HG02798 (cell line): ENCODE data around the gene KANK2.

ENCODE experiments used
- ATAC-seq: cut with Tn5 transposase; IDR thresholded peaks from one replicate; pipeline ENCODE4 v1.9.1; 2021; ENCODE audit warnings: mild to moderate bottlenecking; ENCODE audit not compliant: unreplicated experiment, poor library complexity

Gene KANK2

DNA sequence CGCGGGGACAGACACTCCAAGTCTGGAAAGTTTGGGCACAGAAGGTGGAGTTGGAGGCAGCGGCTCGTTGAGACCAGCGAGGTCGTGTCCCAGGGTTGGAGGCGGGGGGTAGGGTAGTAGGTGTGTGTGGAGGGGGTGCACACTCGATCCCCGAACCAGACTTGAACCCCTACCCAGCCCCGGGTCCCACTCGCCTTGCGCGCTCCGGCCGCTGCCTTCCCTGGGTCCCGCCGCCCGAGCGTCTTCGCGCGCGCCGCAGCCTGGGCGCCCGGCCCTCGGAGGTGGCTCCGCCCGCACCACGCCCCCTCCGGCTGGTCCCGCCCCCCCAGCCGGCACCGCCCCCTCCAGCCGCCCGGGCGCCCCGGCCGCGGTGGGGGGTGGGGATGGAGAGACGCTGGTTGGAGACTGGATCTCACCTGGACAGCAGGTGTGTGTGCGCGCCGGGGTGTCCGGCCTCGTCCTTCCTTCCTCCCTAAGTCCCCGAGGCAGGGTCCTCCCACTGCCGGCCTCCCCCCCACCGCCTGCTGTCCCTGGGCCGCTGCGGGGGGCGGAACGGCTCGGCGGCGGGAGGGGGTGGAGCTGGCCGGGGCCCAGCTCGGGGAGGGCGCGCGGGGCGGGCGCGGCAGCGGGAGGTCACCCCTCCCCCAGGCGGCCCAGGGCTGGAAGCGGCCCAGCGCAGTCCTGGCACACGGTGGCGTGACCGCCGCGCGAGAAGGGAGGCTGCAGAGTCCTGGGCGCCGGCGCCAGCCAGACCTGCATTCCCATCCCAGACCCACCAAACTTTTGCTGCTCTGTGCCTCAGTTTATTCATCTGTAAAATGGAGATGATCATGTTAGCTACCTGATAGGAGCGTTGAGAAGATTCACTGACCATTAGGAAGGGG is at the start of gene KANK2:
Gene KANK2, minus strand, starts transcription at position 255 of the 884 bp plus-strand sequence. CDS start 3,034 bp downstream, outside the sequence.
- peak; percentile 80 for ATAC-seq

DNA sequence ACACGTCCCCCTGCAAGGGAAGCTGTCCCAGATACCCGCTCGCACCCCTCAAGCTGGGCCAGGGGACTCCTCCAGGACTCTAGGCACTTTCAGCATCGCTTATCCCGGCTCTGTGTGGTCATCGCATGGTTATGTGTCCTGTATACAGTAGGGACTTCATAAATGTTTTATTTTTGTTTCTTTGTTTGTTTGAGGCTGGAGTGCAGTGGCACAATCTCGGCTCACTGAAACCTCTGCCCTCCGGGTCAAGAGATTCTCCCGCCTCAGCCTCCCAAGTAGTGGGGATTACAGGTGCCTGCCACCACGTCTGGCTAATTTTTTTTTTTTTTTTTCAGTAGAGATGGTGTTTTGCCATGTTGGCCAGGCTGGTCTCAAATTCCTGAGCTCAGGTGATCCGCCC is 49.6 kb upstream of the KANK2 start:
- ATAC-seq: no peak

DNA sequence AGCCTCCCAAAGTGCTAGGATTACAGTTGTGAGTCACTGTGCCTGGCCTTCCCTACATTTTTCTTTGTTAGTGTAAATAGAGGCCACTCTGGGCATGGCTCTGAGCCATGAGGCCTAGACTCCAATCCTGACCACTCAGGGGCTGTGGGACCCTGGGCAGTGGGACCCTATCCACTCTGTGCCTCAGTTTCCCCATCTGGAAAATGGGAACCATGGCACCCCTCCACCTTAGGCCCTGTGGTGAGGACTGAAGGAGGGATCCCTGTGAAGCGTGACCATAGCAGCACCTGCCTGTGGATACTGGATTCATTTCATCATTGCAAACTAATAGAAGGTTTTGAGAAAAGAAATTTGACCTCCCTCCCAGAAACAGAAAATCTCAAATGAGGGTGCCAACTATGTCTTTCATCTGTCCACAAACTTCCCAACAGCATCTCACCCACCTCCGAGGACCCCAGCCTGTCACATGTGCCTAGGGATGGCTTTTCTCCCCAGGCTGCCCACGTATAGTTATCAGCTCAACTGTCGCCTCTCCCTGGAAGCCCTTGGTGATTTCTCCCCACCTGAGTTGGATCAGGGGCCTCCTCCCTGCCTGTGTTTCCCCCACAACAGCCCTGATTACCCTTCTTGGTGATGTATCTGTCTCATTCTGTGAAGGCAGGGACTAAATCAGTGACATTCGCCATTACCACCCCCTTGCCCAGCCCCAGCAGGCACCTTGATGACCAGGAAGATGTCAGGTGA is 47.7 kb upstream of the KANK2 start:
- no peak for ATAC-seq

DNA sequence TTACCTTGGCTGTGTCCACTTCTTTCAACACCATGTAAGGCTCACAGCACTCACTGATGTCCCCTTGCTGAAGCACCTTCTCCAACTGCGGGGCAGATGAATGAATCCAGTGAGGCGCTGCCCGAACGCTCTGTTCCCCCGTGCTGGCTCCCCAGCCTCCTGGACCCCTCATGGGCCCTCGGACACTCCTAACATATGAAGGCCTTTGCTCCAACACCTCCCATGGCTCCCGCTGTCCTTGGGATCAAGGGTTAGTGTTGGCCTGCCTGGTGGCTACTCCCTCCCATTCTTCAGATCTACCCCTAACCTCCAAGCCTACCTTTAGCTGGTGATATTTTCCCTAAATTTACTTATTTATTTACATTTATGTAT is 46.4 kb upstream of the KANK2 start:
- no peak for ATAC-seq

DNA sequence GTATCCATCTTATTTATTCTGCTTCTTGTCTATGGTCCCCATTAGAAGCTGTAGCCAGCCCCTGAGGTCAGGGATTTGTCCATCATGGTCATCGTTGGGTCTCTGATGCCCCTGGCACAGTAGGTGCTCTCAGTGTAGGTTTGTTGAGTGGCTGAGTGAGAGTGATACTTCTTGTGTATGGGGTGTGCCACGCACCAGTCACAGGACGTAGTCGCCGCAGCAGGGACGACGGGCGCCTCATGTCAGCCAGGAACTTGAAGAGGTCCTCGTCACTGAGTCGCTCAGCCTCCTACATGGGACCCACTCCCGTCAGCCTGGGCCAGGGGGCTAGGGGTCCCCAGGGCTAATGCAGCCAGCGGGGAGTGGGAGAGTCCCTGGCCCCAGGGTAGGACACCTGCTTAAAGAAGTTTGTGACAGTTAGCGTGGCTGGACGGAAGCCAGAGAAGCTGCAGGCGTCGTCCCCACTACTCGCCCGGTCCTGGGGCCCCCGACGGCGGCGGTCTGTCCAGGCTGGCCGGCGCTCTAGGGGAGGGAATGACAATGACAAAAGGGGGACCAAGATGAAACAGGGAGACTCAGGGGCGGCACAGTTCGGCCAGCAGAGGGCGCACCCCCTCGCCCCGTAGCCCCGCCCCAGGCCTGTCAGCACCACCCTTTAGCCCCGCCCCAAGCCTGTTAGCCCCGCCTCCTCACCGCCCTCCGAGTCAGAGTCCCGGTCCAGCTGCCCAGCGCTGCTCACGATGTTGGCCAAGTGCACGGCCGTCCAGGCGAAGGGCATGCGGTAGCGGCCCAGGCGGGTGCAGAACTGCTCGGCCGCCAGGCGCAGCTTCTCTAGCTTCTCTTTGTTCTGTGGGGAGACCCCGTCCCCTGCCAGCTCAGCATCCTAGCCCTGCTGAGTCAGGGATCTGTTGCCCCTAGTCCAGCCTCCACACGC is 45.8 kb upstream of the KANK2 start:
- ATAC-seq: peak; percentile 82

DNA sequence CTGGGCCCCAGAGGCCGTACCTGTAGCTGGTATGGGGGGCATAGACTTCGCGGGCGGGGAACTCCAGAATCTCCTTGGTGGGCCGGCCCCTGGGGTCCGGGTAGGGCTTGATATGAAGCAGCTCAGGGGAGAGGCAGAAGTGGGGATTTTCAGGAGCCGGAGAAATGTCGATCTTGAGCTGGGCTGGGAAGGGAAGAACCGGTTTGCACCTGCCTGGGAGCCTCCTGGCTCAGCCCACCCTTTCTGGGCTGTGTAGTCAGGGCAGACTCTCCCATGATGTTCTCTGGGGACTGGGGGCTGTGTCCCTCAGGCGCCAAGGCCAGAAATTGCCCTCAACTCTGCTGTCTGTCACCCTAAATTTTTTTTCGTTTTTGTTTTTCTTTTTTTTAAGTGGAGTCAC is 44.7 kb upstream of the KANK2 start:
- no peak for ATAC-seq

DNA sequence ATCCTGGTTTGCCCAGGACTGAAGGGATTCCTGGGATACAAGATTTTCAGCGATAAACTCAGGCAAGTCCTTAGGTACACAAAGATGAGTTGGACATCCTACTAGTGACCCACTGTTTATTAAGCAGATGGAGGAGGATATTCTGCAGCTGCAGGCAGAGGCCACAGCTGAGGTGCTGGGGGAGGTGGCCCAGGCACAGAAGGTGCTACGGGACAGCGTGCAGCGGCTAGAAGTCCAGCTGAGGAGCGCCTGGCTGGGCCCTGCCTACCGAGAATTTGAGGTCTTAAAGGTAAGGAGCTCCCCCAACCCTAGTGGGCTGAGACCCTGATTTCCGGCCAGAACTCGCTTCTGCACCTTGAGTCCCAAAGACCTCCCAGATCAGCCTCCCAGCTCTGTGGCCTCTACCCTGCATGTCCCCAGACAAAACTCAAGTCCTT is 42.7 kb upstream of the KANK2 start:
- ATAC-seq: no peak

DNA sequence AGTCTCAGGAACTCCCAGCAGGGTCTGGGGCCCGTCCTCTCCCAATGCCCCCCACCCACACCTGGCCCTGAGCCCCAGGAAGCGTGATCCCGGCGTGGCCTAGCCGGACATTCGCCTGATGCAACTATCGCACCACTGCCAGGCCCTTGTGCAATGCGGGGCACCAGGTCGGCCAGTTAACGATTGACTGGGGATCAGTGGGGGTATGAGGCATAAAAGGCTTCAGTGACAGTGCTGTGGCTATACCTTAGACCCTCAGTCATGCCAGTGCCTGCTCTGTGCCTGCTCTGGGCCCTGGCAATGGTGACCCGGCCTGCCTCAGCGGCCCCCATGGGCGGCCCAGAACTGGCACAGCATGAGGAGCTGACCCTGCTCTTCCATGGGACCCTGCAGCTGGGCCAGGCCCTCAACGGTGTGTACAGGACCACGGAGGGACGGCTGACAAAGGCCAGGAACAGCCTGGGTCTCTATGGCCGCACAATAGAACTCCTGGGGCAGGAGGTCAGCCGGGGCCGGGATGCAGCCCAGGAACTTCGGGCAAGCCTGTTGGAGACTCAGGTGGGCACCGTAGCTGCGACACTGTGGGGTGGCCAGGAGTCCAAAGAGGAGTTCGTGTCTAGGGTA is 42.1 kb upstream of the KANK2 start, which contains the start of gene ANGPTL8:
Gene ANGPTL8, plus strand, starts transcription at position 243 of the 624 bp plus-strand sequence. Its CDS starts 19 bp downstream, at position 262.
- ATAC-seq: no peak

DNA sequence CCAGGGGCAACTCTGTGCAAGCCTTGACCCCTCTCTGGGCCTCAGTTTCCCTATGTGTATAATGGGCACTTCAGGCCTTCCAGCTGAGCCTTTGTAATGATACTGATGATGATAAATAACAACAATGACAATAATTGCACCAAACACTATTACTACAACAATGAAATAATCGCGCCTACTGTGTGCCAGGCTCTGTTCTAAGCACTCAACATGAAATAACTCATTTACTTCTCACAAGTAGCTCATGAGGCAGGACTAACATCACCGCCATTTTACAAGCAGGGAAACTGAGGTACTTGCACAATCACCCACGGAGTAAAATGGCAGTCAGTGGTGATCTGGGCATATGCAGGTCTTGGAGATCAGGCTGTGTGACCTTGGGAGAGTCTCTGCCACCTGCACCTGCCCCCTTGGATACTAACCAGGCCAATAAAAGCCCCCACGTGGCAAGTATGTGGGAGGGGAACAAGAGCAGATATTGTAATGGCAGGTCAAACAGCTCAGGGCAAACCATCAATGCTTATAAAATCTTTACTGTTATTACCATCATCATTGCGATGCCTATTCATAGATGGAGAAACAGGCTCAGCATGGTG is 41.5 kb upstream of the KANK2 start:
- ATAC-seq: no peak

DNA sequence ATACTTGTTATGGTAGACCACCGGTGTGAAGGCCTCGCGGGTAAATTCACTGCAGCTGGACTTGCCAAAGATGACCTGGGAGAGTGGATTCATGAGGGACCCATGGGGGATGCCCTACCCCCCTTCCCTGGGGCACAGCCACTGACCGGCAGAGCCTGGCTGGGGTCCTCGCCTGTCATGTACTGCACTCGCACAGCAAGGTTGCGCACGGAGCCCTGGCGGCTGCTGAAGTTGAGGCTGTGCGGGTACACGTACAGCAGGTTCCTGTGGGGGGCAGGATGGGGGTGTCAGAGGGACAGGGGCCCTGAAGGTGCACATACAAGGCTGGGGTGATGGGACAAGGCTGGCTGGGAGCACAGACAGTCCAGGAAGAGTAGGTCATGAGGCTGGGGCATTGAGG is 40.7 kb upstream of the KANK2 start:
- ATAC-seq: no peak

DNA sequence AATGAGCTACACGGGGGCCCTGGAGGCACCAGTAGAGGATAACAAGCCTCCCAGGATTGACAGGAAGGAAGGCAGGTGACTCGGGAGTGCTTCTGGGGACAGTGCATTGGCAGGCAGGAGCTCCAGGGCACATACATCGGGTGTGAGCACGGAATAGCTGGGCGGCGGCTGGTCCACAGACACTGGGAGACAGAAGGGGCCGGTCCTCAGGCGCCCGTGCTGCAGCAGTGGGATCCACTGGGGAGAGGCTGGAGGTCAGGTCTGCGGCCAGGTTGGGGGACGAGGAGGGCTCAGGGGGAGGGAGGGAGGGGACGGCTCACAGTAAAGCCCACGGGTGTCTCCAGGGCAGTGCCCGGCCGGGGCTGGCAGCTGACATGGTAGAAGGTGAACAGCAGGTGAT is 40.0 kb upstream of the KANK2 start:
- no peak for ATAC-seq

DNA sequence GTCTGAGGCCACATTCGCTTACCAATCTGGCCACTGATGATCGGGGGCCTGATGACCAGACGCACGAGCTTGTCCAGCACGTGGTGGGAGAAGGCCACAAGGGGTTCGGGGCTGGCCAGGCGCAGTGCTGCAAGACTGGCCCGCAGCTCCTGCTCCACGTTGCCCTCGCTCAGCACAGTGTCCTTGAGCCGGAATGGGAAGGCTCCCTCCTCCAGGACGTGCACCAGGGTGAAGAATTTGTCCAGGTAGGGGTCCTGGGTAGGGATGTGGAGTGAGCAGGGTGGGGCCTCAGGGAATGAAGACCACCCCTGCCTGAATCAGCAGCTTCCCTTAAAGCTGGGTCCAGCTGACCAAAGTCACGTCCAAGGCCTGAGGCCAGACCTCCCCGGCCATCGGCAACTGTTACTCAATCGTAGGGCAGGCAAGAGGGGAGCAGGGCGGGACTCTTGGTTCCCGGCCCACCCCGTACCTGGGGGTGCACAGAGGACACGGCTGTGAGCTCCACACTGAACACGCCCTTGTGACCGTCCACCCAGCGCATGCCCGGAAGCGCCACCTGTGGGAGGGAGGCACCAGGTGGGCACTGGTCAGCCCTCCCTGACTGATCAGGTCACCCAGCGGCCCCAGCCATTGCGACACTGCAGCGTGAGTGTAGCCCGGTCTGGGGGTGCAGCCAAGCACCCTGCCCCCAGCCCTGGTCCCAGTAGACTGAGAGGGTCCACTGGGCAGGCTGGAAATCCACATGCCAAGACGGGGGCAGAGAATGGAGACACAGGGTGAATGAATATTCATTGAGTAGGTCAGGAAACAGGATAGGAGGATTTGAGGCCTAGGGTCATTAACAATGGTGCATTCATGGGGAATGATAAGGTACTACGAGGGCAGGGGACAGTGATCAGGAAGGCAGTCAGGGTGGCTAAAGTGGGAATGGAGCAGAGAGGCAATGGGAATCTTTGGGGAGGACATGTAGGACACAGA is 39.3 kb upstream of the KANK2 start:
- no peak for ATAC-seq

DNA sequence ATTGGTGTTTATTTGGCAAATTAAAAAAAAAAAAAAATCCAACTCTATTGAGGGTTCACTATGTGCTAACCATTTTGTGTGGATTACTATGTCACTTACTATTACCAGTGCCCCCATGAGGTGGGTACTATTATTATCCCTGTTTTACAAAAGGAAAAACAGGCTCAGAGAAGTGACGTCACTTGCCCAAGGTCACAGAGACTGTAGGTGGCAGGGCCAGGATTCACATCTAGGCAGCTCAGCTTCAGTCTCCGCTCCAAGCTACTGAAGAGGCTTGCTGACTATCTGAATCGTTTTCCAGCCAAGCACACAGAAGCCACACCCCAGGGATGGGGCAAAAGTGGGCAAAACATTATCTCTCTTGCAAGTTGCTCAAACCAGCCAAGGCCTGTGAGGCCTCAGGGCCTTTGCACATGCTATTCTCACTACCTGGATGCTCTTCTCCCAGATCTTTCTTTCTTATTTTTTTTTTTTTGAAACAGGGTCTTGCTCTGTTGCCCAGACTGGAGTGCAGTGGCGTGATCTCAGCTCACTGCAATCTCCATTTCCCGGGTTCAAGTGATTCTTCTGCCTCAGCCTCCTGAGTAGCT is 37.2 kb upstream of the KANK2 start:
- no peak for ATAC-seq

DNA sequence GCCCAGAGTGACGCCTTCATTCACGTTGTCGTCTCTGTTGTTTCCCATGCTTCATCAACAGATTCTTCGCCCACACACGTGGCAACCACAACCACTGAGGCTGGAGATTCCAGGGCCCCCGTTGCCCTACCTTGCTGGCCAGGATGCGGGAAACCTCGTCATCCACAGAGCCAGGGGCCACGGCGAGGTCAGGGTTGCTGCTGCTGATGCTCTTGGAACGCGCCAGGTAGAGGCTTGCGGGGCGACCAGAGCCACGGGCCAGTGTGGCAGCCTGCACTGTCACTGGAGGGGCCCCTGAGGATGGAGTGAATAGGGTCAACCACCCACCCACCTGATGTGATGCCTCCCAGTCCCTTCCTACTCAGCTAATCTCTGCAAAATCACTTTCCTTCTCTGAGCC is 35.7 kb upstream of the KANK2 start:
- ATAC-seq: no peak

DNA sequence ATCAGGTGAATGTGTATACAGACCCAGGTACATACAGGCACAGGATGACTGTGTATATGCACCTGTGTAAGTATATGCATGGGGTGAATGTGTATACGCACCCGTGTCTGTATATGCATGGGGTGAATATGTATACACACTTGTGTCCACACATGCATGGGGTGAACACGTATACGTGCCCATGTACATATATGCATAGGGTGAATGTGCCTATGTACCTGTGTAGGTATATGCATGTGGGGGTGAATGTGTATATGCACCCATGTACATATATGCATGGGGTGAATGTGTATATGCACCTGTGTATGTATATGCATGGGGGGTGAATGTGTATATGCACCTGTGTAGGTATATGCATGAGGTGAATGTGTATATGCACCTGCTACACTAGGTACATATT is 35.2 kb upstream of the KANK2 start:
- no peak for ATAC-seq

DNA sequence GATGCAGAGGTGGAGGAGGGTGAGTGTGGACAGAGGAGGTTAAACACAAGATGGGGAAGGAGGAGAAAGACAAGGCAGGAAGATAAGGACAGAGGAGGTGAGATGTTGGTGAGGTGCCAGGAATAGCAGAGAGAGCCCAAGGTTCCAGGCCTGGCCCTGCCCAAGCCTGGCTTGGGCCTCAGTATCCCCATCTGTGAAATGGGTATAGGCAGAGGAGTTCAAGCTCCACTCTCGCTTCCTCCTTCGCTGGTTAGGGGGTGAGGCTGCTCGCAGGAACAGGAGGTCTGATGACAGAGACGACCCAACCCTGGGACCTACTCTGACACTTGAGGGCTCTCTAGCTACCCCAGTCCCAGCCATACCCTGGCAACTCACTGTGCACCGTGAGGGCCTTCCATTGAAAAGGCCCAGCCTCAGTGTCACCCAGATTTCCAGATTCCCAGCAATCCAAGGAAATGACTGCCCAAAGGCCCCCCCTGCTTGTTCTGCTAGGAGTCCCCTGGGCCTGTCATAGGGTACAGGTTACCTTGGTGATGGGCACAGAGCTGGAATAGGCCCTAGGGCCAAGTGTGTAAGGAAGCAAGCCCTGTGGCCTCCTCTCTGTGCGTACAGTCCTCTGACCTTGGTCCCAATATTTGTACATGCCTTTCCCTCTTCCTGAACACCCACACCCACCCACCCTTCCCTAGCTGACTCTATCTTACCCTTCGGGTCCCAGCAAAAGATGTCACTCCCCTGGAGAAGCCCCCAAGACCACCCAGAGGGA is 33.5 kb upstream of the KANK2 start:
- ATAC-seq: no peak

DNA sequence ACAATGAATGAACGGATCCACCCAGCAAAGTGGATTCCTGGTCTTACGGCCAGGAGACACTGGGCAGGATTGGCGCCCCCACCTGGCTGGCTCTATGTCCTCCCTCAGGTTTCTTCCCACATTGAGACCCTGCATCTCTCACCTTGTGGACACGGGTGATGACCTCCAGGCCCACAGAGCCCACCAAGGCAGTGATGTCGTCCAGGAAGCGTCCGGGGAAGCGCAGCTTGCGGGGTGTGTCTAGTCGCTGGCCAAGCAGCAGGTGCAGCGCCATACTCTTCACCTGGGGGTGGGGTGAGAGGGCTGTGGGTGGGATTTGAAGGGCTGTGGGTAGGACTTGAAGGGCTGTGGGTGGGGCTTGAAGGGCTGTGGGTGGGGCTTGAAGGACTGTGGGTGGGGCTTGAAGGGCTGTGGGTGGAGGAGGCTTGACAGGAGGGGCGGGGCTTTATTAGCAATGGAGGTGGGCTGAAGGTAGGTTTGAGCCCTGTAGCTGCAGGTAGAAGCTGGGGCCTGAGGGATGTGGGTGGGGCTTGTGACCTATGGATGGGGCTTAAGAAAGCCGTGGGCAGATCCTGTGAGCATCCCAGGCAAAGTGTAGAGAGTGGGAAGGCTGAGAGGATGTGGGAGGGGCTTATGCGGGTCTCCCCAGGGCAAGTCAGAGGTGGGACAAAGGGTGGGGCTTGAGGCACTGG is 30.0 kb upstream of the KANK2 start:
- ATAC-seq: no peak
